IMR-90 (cell line): ENCODE measurements around the gene KDM8.

Source experiments
- CHD1 ChIP-seq: IDR thresholded peaks from 2 replicates; pipeline ENCODE4 v1.6.1; 2012; ENCODE audit warnings: low read depth, low read length, improper control_type of control experiment
- CTCF ChIP-seq: conservative IDR thresholded peaks from 2 replicates; pipeline ENCODE4 v1.5.1; 2012; ENCODE audit warnings: mild to moderate bottlenecking, low read depth, low read length, improper control_type of control experiment
- MAZ ChIP-seq: IDR thresholded peaks from 2 replicates; pipeline ENCODE4 v1.6.1; 2012; ENCODE audit warnings: low read depth, mild to moderate bottlenecking, low read length, improper control_type of control experiment, moderate library complexity, borderline replicate concordance
- POLR2A ChIP-seq: IDR thresholded peaks from 2 replicates; pipeline ENCODE4 v1.6.1; 2012; ENCODE audit warnings: mild to moderate bottlenecking, low read depth, low read length
- RAD21 ChIP-seq: IDR thresholded peaks from 2 replicates; pipeline ENCODE4 v1.6.1; 2012; ENCODE audit warnings: low read length, improper control_type of control experiment
- SMC3 ChIP-seq: fragments of 150-350 bp; IDR thresholded peaks from 2 replicates; pipeline ENCODE4 v1.6.1; 2016; ENCODE audit warnings: low read depth, mild to moderate bottlenecking, antibody characterized with exemption, low read length, moderate library complexity
- USF2 ChIP-seq: fragments of 150-350 bp; IDR thresholded peaks from 2 replicates; pipeline ENCODE4 v1.6.1; 2017; ENCODE audit warnings: mild to moderate bottlenecking, antibody characterized with exemption, low read length, low read depth

GRCh38 chr16:27208796-27209195 is 5.5 kb downstream of the KDM8 start:
- TF ChIP-seq CTCF (no peak), POLR2A (no peak), SMC3 (no peak), RAD21 (no peak), MAZ (no peak), USF2 (no peak), CHD1 (no peak)
